Osteoblast (primary cell): ENCODE measurements around the gene IFI27L2. TPM values are rescaled to one million over a fixed set of nuclear protein-coding genes. Genes with fewer than 3 reads are reported as not detected.
A peak's percentile ranks its signal among the peaks of the same experiment; 100 is the strongest.

ENCODE experiments used
- DNase-seq: peaks from one replicate; pipeline ENCODE4 v3.0.0; 2011; ENCODE audit warnings: low spot score, mixed read lengths; ENCODE audit not compliant: insufficient read length; ENCODE audit errors: missing footprints
- H2AFZ ChIP-seq: 2 replicates; pipeline ENCODE4 v1.6.0; 2011; ENCODE audit warnings: mild to moderate bottlenecking, low read length
- H3K27ac ChIP-seq: 2 replicates; pipeline ENCODE4 v1.5.1; 2011; ENCODE audit warnings: mild to moderate bottlenecking, low read depth, low read length, moderate library complexity
- H3K27me3 ChIP-seq: 2 replicates; pipeline ENCODE4 v1.6.0; 2012; ENCODE audit warnings: mild to moderate bottlenecking, control low read depth, inconsistent platforms, low read length, moderate library complexity; ENCODE audit not compliant: insufficient read depth
- H3K36me3 ChIP-seq: 2 replicates; pipeline ENCODE4 v1.5.1; 2011; ENCODE audit warnings: mild to moderate bottlenecking, low read length, control low read depth, moderate library complexity; ENCODE audit not compliant: insufficient read depth
- H3K4me1 ChIP-seq: 2 replicates; pipeline ENCODE4 v1.5.1; 2011; ENCODE audit warnings: mild to moderate bottlenecking, low read length, control low read depth, moderate library complexity; ENCODE audit not compliant: insufficient read depth
- H3K4me2 ChIP-seq: 2 replicates; pipeline ENCODE4 v1.6.0; 2011; ENCODE audit warnings: mild to moderate bottlenecking, low read length; ENCODE audit not compliant: insufficient read depth
- H3K4me3 ChIP-seq: fragments of 200-600 bp; sonication (generic); 3 replicates; pipeline ENCODE4 v1.5.1; 2012; ENCODE audit warnings: mild to moderate bottlenecking, low read length, inconsistent platforms; ENCODE audit not compliant: insufficient read depth
- H3K79me2 ChIP-seq: 2 replicates; pipeline ENCODE4 v1.6.0; 2012; ENCODE audit warnings: mild to moderate bottlenecking, low read length, control low read depth, inconsistent platforms; ENCODE audit not compliant: insufficient read depth
- H3K9me3 ChIP-seq: 2 replicates; pipeline ENCODE4 v1.5.1; 2011; ENCODE audit warnings: low read depth, low read length, control low read depth
- H4K20me1 ChIP-seq: 2 replicates; pipeline ENCODE4 v1.6.0; 2012; ENCODE audit warnings: mild to moderate bottlenecking, low read length, control low read depth; ENCODE audit not compliant: insufficient read depth
- CTCF ChIP-seq: IDR thresholded peaks from 2 replicates; pipeline ENCODE4 v1.5.1; 2011; ENCODE audit warnings: mild to moderate bottlenecking, low read depth, low read length, moderate library complexity; ENCODE audit errors: extremely low read depth
- total RNA-seq: library from RNA; depleted of rRNA; stranded (reverse); fragments of >200 nt; gene quantifications from 2 replicates; pipeline ENCODE4 v1.2.3, GENCODE V29; 2012

IFI27L2 gene
- total RNA-seq, 1 donor = 76.7 TPM

- Histone ChIP-seq H3K27me3 (no peaks in the 10 kb centered on the region), H3K4me3 (no peak overlapping the region), H3K36me3 (no peaks in the 10 kb centered on the region), H4K20me1 (no peaks in the 10 kb centered on the region), H3K79me2 (no peaks in the 10 kb centered on the region), H3K9me3 (no peaks in the 10 kb centered on the region), H3K4me2 (no peak overlapping the region), H2AFZ (no peak overlapping the region), H3K27ac (no peak overlapping the region), H3K4me1 (no peaks in the 10 kb centered on the region)
- DNase-seq = no peak
- TF ChIP-seq CTCF = no peak
Measured at GRCh38 chr14:94143711-94144110, 14.3 kb upstream of the IFI27L2 start.

GRCh38 chr14:94143239-94143638, 13.8 kb upstream of the IFI27L2 start:
- H3K4me3 ChIP-seq = no peak overlapping the region
- H3K9me3 ChIP-seq = no peaks in the 10 kb centered on the region
- no peaks in the 10 kb centered on the region for H3K36me3 ChIP-seq
- H3K27ac ChIP-seq = no peak overlapping the region
- no peak for DNase-seq
- H3K4me2 ChIP-seq = no peak overlapping the region
- H3K4me1 ChIP-seq = no peaks in the 10 kb centered on the region
- H2AFZ ChIP-seq = no peak overlapping the region
- no peaks in the 10 kb centered on the region for H3K79me2 ChIP-seq
- TF ChIP-seq CTCF = peak; percentile 38
- H3K27me3 ChIP-seq = no peaks in the 10 kb centered on the region
- no peaks in the 10 kb centered on the region for H4K20me1 ChIP-seq

- no peak for TF ChIP-seq CTCF
- H3K9me3 ChIP-seq = no peaks in the 10 kb centered on the region
- no peaks in the 10 kb centered on the region for H3K79me2 ChIP-seq
- H3K27ac ChIP-seq = no peak overlapping the region
- no peak overlapping the region for H3K4me3 ChIP-seq
- DNase-seq = no peak
- H4K20me1 ChIP-seq = no peaks in the 10 kb centered on the region
- no peaks in the 10 kb centered on the region for H3K4me1 ChIP-seq
- H3K27me3 ChIP-seq = no peaks in the 10 kb centered on the region
- H3K4me2 ChIP-seq = no peak overlapping the region
- no peaks in the 10 kb centered on the region for H3K36me3 ChIP-seq
- no peak overlapping the region for H2AFZ ChIP-seq
Measured at GRCh38 chr14:94142836-94143235, 13.4 kb upstream of the IFI27L2 start.

GRCh38 chr14:94142247-94142646, 12.8 kb upstream of the IFI27L2 start:
- no peak for DNase-seq
- H3K36me3 ChIP-seq = no peaks in the 10 kb centered on the region
- TF ChIP-seq CTCF = no peak
- no peak overlapping the region for H2AFZ ChIP-seq
- no peaks in the 10 kb centered on the region for H4K20me1 ChIP-seq
- no peaks in the 10 kb centered on the region for H3K4me1 ChIP-seq
- H3K79me2 ChIP-seq = no peaks in the 10 kb centered on the region
- no peak overlapping the region for H3K27ac ChIP-seq
- no peaks in the 10 kb centered on the region for H3K27me3 ChIP-seq
- no peaks in the 10 kb centered on the region for H3K9me3 ChIP-seq
- no peak overlapping the region for H3K4me3 ChIP-seq
- H3K4me2 ChIP-seq = no peak overlapping the region
